GM19238 (cell line): ENCODE data around the gene ALX4.

Experiments used
- DNase-seq: peaks from one replicate; pipeline ENCODE4 v3.0.0; 2011; ENCODE audit warnings: low spot score; ENCODE audit not compliant: insufficient read length

Gene ALX4

DNA sequence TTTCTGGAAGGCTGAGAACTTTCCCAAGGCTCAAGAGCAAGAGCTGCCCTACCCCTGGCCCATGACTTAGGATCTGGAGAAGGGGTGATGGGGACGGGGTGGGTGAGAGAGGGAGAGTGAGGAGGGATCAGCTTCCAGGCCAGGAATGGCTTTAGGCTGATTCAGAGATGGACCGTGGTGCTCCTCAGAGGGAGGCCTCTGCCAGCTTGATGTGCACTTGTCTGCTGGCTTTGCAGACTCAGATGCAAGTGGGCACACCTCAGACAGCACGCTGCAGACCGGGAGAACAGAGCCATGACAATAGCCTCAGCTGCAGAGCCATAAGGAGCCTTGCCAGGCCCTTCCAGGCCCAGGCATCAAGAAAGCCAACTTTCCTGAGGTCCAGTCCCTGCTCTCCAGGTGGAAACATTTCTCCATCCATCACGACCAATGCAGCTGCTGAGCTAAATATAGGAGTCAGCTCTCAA is 41.3 kb downstream of the ALX4 start:
- no peak for DNase-seq

DNA sequence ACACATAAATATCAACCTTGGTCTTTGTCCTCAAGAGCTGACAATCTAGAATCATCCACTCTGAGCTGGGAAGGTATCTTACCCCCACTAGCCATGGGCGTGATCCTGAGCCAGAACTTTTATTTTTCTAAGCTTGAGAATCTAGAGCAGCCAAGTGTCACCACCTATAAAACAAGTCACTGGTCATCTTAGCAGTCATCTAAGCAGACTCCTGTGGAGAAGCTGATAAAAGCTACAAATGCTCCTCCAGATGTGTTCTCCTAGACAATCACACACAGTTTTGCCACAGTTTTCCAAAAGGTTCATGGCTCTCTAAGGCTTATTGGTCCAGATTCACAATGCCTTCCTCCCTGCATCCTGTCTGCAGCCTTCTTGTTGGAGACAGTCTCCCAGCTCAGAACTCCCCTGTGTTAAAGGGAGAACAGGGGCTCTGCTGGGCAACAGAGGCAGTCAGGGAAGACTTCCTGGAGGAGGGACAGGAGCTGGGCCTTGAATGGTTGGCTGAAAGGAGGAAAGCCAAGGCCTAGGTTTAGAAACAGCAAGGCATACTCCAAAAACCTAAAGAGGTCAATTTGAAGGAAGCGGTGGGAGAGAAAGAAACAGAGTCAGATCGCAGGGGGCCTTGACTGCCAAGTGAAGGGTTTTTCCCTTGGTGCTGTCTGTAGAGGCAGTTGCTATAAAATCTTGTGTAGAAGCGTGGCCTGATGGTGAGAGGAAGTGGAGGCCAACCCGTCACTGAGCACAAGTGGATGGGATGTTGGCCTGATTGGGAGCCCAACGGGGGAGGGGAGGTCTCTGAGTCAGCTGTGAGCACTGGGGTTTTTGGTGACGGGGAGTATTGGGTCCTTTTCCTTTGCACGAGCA is 42.0 kb downstream of the ALX4 start:
- DNase-seq = no peak

DNA sequence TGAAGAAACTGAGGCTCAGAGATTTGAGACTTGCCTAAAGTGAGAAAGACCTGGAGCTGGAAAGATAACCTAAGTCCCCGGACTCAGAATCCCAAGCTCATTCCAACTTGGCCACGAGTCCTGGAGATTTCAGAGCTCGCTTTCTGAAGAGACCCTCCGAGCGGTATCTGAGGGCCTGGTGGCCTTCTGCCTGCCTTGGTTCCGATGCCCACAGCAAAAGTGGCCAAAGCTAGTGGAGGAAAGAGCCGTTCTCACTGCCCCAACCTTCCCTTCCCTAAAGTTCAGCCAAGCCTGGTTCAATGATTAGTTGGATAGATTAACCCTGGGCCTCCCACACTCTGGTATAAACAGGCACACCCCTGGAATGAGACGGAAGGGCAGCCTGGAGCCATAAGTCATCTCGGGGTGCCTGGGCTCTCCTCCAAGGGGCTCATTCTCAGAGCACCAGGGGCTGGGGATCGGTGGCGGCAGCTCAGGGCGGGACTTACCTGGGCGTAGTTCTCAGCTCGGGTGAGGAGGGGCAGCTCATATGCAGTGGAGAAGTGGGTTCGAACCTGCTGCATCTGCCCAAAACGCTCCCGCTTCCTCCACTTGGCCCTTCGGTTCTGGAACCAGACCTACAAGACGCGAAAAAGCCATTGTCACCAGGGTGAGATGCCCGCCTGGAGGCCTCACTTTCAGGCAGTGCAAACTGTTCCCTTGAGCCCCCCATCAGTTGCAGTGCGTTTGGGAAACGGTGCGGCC is 42.8 kb downstream of the ALX4 start:
- no peak for DNase-seq

DNA sequence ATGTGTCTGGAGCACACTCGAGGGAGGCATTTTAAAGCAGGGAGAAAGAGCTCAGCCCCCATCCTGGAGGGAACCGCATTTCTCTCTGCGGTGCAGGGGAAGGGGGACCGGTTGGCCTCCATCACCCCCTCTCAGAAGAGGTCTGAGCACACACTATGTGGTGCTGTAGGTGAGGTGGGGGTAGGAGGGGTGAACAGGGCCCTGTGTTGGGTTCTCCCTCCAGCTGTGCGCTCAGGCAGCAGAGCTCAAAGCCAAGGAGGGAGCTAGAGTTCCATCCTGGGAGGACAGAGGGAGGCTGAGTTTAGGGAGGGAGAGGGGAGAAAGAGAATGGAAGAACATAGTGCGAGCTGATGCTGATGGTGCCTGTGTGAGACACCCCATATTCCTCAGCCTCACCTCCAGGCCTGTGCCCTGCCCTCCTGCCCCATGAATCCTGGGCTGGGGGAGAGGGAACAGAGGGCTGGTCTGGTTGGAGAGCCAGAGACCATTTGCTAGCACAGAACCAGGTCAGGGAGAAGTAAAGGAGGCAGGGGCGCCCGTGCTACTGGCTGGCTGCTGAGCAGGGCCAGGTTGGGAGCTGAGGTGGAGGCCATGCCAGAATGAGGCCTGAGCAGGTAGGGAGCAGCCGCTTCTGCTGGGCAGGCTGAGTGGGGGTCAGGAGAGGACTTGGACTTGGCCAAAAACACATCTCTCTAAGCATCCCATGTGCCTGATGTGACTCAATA is 43.7 kb downstream of the ALX4 start:
- DNase-seq = no peak

DNA sequence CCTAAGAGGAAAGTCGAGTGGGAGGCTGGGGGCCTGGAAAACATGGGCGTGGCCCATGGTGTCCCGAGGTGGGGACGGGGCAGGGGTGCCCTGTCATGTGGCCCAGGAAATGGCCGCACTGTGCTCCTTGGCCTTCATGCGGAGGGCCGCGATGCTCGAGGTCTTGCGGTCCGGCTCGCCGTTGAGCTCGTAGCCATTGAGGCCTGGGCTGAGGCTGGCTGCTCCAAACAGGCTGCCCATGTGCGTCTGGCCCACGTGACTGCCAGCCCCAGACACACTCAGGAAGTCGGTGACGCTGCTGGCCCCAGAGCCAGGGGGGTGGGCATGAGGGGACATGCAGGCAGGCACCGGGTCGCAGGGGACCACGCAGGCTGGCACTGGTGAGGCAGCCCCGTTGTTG is 45.2 kb downstream of the ALX4 start:
- no peak for DNase-seq

DNA sequence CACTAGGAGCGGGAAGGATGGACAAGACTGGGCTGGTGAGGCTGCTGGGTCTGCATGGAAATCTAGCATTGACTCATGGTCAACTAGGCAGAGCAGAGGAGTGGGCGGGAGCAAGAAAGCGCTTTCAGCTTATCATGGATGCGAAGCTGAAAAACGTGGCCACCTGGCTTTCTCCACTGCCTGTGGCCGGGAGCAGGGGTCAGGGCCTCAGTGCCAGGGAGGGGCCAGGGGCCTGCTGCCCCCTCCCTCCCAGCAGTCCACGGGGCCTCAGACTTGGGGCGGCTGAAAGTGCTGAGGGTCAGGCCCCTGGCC is 45.5 kb downstream of the ALX4 start:
- DNase-seq = no peak

DNA sequence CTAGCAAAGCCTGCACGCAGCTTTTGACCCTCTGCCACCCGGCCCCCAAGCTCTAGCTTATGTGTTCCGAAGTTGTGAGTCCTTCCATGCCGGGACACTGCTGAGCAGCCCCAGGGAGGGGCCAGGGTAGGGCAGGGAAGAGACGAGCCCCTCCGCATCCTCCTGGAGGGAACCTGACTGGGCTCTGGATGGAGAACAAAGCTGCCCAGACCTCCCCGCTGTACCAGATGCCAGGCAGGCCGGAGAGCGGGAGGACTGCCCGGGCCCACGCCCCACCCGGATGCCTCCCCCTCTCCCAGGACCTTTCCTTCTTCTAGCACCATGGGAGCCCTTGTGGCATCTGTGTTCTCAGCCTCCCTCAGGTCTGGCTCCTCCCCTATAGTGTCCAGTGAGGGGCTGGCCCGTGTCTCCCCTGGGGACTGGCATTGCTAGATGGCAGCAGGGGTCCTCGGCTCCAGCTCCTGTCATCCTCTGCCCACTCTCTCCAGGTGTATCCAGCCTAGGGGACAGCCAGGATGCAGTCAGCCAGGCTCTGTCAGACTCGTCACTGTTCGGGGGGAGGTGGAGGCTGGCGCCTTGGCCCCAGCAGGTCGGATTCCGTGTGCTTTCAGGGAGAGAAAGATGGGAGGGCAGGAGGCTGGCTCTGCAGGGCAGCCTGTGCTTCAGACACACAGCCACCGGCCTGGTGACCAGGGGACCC is 46.1 kb downstream of the ALX4 start:
- DNase-seq = no peak

DNA sequence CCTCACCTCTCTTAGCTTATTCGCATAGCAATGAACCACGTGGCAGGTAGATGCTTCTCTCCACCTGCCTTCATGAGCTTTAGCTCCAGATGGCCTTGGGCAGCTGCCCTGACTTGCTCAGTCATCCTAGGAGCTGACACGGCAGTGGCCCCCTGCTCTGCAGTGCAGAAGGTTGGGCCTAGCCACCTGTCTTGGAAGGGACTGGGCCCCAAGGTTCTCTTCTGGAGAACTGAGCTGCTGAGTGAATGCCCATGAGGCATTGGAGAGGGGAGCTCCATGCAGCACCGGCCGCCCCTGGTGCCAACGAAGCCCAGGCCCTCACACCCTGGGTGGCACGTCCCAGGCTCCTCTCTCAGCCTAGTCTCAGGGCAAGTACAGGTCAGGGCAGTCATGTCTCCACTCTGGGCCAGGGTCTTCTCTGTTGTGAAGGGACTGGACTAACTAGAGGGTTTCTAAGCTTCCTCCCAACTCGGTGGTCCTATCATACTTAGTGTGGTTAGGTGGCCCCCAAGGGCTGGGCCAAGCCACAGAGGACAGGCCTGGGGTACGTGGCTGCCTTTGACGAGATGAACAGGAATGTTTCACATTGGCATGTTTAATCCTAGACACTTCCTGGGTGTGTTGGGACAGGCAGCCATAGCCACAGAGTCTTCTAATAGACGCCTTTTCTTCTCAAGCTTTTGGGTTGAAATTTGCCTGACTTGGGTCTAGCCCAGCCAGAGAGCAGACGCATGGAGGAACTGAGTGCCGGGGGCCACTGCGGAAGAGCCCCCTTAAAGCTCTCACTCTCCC is 47.9 kb downstream of the ALX4 start:
- DNase-seq = no peak

DNA sequence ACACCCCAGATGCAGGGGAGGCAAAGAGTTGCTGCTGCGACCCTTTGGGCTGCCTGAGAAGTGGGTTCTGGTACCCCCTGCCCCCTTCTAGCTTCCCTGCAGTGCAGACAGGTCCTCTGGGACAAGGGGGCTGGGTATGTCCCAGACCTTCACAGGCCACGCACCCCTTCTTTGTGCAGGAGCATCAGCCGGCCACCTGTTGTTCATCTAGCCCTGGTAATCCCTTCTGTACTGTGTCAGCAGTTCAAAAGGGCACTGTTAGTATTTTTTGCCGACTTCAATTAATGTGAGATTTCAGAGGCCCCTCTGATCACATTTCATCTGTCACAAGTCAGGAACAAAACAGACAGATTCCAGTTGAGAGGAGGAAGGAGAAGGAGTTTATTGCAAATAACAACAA is 49.9 kb downstream of the ALX4 start:
- DNase-seq = no peak

DNA sequence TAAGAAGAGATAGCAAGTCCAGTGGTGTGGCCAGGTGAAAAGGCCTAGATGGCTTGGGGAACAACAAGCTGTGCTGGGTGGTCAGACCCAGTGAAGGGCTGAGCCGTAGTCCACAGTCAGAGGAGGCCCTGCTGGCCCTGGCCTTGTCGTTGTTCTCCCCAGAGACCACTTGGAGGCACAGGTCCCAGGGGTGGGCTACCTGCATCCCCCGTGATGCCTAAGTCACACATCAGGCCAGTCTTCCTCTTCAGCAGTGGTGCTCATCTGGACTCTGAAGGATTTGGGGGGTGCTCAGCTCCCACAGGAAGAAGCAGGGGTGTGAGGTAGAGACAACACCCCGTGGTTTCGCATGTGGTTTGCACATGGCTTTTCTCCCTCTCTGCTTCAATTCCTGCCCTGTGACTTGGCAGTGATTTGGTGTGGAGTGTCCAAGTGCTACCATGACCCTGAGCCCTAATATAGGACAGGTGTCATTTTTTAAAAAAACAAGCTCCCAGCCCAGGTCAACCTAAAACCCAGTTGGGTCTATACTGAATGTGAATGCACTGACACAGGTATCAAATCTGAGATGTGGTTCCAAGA is 51.0 kb downstream of the ALX4 start:
- no peak for DNase-seq

DNA sequence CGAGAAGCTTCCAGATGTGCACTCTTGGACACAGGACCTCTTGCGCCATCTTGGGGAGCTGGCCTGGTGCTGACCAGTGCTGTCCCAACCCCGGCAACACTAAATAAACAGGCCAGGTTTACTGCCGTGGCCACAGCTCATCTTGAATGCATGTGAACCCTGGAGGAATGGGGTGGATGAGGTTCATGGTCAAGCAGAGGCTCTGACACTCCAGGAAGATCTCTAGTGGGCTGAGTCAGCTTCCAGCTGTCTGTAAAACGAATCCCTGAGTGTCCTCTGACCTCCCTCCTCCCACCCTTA is 51.8 kb downstream of the ALX4 start:
- DNase-seq = no peak

DNA sequence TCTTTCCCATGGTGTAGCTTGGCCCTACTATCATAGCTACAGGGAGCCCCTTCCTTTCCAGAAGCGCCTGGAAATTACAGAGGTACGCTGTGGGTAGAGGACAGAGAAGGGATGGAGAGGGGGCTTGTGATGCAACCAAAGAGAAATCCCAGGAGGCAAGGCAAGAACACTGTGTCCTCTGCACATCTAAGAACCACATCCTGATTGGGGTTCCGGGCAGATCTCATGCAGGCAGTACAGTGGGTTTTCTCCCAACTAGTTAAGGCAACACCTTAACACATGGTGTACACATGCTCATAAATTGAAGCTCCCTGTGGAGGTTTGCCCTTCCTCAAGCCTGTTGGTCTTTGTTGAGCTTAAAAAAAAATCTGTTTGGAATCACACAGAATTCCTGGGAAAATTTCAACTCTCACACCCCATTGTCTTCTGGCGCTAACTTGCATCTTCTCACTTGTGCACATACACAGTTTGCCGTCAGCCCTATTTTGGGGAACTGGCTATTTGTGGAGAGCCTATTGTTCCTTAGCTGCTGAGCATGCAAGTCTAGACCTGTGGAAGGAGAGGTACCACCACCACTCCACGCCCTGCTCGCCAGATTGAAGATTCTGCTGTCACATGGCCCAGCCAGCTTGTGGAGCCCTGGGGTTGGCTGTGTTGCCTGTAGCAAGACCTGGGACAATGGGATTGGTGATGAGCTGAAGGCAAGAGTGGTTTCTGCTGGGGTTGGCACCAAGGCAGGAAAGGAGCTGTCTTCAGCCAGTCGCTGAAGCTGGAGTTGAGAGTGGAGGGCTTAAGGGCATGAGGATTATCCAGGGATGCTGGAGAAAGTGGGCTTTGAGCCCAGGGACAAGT is 52.4 kb downstream of the ALX4 start:
- DNase-seq = no peak

DNA sequence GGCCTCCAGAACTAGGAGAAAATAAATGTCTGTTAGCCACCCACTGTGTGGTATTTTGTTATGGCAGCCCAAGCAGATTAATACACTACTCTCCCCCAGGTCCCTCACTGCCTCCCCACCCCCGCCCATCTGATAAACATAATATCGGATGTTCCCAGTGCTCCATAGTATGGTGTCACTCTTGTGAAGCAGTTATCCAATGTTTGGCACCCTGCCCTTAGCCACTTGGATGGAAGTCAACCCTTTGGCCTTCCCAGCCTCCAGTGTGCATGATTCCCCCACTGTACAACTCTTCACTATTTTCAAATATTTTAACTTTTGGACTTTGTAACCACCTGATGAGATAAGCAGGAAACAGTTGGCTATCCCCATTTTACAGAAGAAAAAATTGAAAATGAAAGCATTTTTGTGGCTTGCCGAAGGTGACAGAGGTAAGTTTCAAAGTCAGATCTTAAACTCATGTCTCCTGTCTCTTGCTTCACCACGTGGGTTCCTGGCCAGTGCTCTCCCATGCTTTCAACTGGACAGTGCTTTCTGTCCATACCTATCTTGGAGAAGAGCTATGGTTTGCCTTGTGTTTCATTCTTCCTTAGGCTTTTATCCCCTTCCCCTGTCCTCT is 53.2 kb downstream of the ALX4 start:
- DNase-seq = no peak

DNA sequence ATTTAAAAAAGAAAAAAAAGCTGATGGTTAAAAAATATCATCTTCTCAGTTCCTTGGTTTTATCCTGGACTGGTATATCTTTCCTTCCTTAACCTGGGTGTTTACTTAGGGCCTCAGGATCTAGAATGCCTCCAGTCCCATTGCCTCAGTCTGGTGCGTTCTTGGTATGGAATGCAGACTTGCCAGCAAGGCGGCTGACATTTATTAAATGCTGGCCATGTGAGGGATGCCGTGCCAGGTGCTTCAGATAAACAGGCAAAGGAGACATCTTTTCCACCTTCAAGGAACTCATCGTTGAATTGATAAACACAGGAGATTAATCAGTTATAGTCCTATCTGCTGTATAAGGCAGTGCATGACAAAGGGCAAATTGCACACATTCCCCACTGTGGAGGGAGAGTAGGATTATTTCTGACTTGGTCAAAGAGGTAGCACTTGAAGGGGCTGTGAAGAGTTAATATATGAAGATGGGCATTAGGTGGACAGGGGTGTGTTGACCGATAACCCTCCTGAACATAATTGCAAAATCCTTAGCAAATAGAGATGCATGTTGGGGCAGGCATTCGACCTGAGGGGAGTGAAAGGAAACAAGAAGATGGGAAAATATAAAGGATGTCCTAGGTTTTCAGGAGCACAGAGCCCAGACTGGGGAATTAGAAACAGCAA is 54.4 kb downstream of the ALX4 start:
- DNase-seq = no peak

DNA sequence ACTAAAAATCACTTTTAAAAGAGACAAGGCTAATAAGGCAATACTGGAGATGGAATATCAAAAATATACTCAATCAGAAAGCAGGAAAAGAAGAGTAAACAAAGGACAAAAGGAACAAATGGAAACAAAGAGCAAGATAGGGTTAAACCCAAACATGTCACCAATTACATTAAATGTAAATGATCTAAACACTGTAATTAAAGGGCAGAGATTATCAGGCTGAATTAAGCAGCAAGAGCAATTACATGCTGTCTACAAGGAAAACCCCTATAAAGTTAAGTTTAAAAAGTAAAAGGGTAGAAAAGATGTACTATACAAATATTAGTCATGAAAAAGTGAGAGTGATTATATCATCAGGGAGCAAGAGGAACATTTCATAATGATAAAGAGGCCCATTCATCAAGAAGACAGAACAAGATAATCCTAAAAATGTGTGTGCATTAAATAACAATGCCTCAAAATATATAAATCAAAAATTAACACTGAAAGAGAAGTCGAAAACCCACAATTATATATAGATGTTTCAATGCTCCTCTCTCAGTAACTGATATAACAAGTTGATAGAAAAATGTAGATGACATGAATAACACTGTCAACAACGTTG is 56.8 kb downstream of the ALX4 start:
- DNase-seq = no peak

DNA sequence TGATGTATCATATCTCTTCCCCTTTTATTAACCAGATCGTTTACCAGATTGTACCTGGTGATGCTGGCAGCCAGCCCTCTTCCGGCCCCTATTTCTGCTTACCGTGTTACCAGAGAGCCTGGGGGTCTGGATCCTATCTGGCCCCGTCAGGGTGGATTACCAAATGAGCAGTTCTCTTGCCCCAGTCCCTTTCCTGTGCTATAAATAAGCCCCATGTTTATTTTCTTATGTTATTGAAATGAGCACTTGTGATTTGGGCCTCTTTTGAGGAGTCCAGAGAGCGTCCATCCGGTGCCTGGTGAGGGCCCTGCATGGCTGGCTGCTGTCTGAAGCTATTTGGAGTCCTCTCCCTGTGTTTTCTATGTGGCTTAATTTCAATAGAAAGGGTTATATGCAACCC is 59.5 kb downstream of the ALX4 start:
- DNase-seq = no peak

DNA sequence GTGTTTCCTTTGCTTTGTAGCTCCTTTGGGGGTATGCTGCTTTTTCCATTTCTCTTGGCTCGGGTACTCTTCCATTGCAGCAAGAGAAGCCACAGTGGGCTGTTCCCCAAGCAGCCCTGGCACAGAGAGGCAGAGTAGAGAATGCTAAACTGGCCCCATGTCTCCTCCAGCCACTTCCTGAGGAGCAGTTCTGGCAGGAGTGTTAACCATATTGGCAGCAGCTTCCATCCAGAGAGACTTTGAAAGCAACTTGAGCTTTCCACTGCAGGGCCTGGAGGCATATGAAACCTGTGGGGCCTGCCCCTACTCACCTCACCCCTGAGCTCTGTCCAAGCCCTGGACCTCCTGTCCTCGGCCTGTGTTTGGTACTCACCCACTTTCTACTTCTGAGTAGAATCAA is 61.8 kb downstream of the ALX4 start:
- DNase-seq = no peak

DNA sequence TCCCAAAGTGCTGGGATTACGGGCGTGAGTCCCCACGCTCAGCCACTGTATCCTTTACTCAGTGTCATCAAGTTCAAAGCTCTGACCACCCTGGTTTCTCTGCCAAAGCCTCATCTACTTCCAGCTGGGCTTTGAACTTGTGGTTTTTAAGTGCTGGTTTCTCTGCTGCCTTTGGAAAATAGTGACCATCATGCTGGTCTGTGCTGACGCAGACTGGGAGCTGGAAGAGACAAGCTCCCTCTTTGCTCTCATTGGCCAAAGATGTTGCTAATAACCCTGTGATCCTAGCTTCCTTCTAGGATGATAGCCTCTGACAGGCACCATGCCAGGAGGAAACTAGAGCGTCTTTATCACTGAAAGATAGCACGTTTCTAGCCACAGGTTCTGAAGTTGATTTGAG is 62.4 kb downstream of the ALX4 start:
- DNase-seq = no peak
